Stimulated activated CD8-positive, alpha-beta memory T cell treated with anti-CD3 and anti-CD28 coated beads, Interleukin-15, amount 100 ng/mL, for 4 hours (primary cell): ENCODE data around the gene GNB2.
"Not testable (repeated sequence)": the region's sequence is repeated elsewhere in the genome, so short reads cannot be mapped to it uniquely, and the experiment has no call there.

Source experiments
- DNase-seq, 2 donors: peaks; one replicate each; pipeline ENCODE4 v3.0.0-alpha.2; 2020; ENCODE audit warnings: low read depth in 2 of 2

GNB2 gene

GRCh38 chr7:100694098-100694745 lies 20.7 kb downstream of the GNB2 start, which contains the start of gene GIGYF1:
TSS of gene GIGYF1 (minus strand) at chr7:100694250. CDS start at chr7:100688238, 6,012 bp downstream.
- peak in 1 of 2 donors; percentile 46 for DNase-seq

GRCh38 chr7:100696123-100696521 lies 22.6 kb downstream of the GNB2 start:
- no peak for DNase-seq

- DNase-seq = no peak
Observed at GRCh38 chr7:100699018-100699417, 25.5 kb downstream of the GNB2 start.

- DNase-seq = not testable (repeated sequence)
Observed at GRCh38 chr7:100701089-100701488, 27.5 kb downstream of the GNB2 start.

GRCh38 chr7:100705320-100705752 lies 31.8 kb downstream of the GNB2 start:
- DNase-seq = peak; percentile 54 to 57

GRCh38 chr7:100705753-100706671 lies 32.5 kb downstream of the GNB2 start, which contains the start of gene POP7:
TSS of gene POP7 (plus strand) at chr7:100706121. CDS start at chr7:100706831, 710 bp downstream.
- peak; percentile 97 to 98 for DNase-seq

- DNase-seq = no peak
Observed at GRCh38 chr7:100706672-100707311, 33.3 kb downstream of the GNB2 start.

- DNase-seq = no peak
Observed at GRCh38 chr7:100708395-100708794, 34.9 kb downstream of the GNB2 start.

- DNase-seq = no peak
Observed at GRCh38 chr7:100710452-100710851, 36.9 kb downstream of the GNB2 start.

GRCh38 chr7:100711369-100711768 lies 37.8 kb downstream of the GNB2 start:
- no peak for DNase-seq

GRCh38 chr7:100714725-100715124 lies 41.2 kb downstream of the GNB2 start:
- no peak for DNase-seq

GRCh38 chr7:100717073-100717472 lies 43.5 kb downstream of the GNB2 start:
- DNase-seq = not testable (repeated sequence)

GRCh38 chr7:100719523-100720278 lies 46.2 kb downstream of the GNB2 start:
- DNase-seq = no peak

- no peak for DNase-seq
Observed at GRCh38 chr7:100720279-100720670, 46.7 kb downstream of the GNB2 start, which contains the start of gene EPO. TSS of gene EPO (plus strand) at chr7:100720468. CDS start at chr7:100720981, 513 bp downstream.

- DNase-seq = no peak
Observed at GRCh38 chr7:100720671-100721504, 47.3 kb downstream of the GNB2 start.

- no peak for DNase-seq
Observed at GRCh38 chr7:100721505-100721812, 47.9 kb downstream of the GNB2 start.

GRCh38 chr7:100722480-100723212 lies 49.1 kb downstream of the GNB2 start:
- DNase-seq = no peak

GRCh38 chr7:100723732-100724275 lies 50.3 kb downstream of the GNB2 start:
- DNase-seq = no peak

- DNase-seq = not testable (repeated sequence)
Observed at GRCh38 chr7:100724364-100724763, 50.8 kb downstream of the GNB2 start.
